ENCODE results near the gene NRIP2. TPM values are rescaled to one million over a fixed set of nuclear protein-coding genes. Genes with fewer than 3 reads are reported as not detected.

The NRIP2 gene
- total RNA-seq, 1 experiment from 2014 or later = 0.15 TPM

DNA sequence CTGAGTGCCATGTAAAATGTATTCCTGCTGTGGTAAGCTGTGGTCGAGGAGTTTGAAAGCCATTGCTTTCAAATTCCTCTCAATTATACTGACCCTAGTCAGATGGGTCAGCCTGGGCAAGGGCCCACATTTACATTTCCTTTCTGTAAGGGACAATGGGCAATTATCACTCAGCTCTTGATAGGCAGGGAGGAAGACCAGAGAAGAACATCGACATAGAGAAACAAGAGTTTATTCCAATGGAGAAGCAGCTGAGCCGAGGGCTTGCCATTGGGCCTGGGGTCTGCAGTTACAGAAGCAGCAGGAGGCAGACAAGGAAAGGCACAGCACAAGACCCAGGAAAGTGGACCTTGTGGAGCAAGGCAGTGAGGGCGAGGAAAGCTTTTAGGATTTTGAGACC lies 9.7 kb downstream of the NRIP2 start:
- H4K20me1 ChIP-seq (ENCODE audit: control insufficient read depth, insufficient read depth, insufficient read length) = no peaks in the 10 kb centered on the region
- no peak overlapping the region for H2AFZ ChIP-seq (ENCODE audit: low read length)
- no peak overlapping the region for H3T11ph ChIP-seq (ENCODE audit: low read length)
- no peak overlapping the region for H2BK5ac ChIP-seq (ENCODE audit: insufficient read length, low read length)
- no peak overlapping the region for H2BK120ac ChIP-seq (ENCODE audit: low read depth, low read length, poor library complexity, severe bottlenecking)
- H3K4me1 ChIP-seq (ENCODE audit: insufficient read depth, low read length) = peaks cover 3% of the 10 kb centered on the region; the same call in 1 of the 2 replicates
- H3K18ac ChIP-seq (ENCODE audit: insufficient read length, low read depth, low read length) = no peak overlapping the region
- Mint-ChIP-seq H3K4me3 (peak overlapping the region in 1 of 2 experiments; percentile 36; a peak in 1 of 5 replicates), H3K4me1 (peaks cover 42 to 45% of the 10 kb centered on the region in 2 experiments), H3K27ac (peak overlapping the region; percentile 27 to 98 (median 91)), H3K27me3 (ENCODE audit: low read depth) (no peaks in the 10 kb centered on the region), H3K9me3 (no peaks in the 10 kb centered on the region), H3K36me3 (ENCODE audit: insufficient read depth in 1 of 3, low read depth in 3 of 3) (peaks cover 34 to 85% (median 73%) of the 10 kb centered on the region in 3 experiments)
- H2AK5ac ChIP-seq (ENCODE audit: insufficient read length, low read length) = no peak overlapping the region
- no peak overlapping the region for H3K9ac ChIP-seq (ENCODE audit: extremely low read depth, insufficient read length, low read length)
- H3K79me1 ChIP-seq (ENCODE audit: insufficient read depth, low read depth, low read length, poor library complexity, severe bottlenecking) = no peaks in the 10 kb centered on the region
- peak; percentile 72 for DNase-seq
- no peak for TF ChIP-seq CTCF (conservative IDR thresholded peaks at IDR 0.05)
- no peak overlapping the region for H3K4ac ChIP-seq (ENCODE audit: low read depth, low read length)
- no peak overlapping the region for H3K23ac ChIP-seq (ENCODE audit: insufficient read length, low read depth, low read length)
- H4K5ac ChIP-seq (ENCODE audit: insufficient read length, low read depth, low read length) = no peak overlapping the region
- no peak overlapping the region for H3K56ac ChIP-seq (ENCODE audit: insufficient read length, low read depth, low read length)
- no CpG with 5 or more reads among the region's 4 CpGs for WGBS (ENCODE audit: extremely low coverage, insufficient read length, low lambda C conversion rate)
- H2BK15ac ChIP-seq (ENCODE audit: low read depth, low read length) = no peak overlapping the region
- no peaks in the 10 kb centered on the region for H3K23me2 ChIP-seq (ENCODE audit: insufficient read length, low read depth, low read length, poor library complexity, severe bottlenecking)
- H3K9me3 ChIP-seq (ENCODE audit: control insufficient read depth, low read depth, low read length) = no peaks in the 10 kb centered on the region
- H2BK12ac ChIP-seq (ENCODE audit: insufficient read length, low read depth, low read length) = no peak overlapping the region
- no peak overlapping the region for H3K27ac ChIP-seq (ENCODE audit: insufficient read length, low read depth, low read length)
- H3K14ac ChIP-seq (ENCODE audit: insufficient read depth, low read length) = no peak overlapping the region
- H4K91ac ChIP-seq (ENCODE audit: insufficient read length, low read depth, low read length) = no peak overlapping the region
- no peak overlapping the region for H4K8ac ChIP-seq (replicated peaks; ENCODE audit: insufficient read length, low read depth, low read length)
- no peaks in the 10 kb centered on the region for H3K27me3 ChIP-seq (ENCODE audit: insufficient read depth, low read length)
- H2BK20ac ChIP-seq (ENCODE audit: low read depth, low read length, poor library complexity, severe bottlenecking) = no peak overlapping the region
- no peaks in the 10 kb centered on the region for H3K79me2 ChIP-seq (ENCODE audit: insufficient read depth, low read length)
- H3K4me2 ChIP-seq (ENCODE audit: insufficient read depth, insufficient read length, low read length) = no peak overlapping the region

All from H9 (cell line).